Measurements from ENCODE around the gene SELENOO. TPM values are rescaled to one million over a fixed set of nuclear protein-coding genes. Genes with fewer than 3 reads are reported as not detected.

SELENOO gene
- total RNA-seq, 1 experiment from 2014 or later: 34.3 TPM

GRCh38 chr22:50178471-50178864 is 22.3 kb upstream of the SELENOO start:
- H3K4me3 ChIP-seq (ENCODE audit: low read depth in 2 of 2, low read length in 2 of 2): no peak overlapping the region
- intact Hi-C loops (cut with micrococcal nuclease; ENCODE audit: unreplicated experiment): no loop called here
- ATAC-seq (no peak), DNase-seq (ENCODE audit: low read depth, low spot score) (no peak)
- H3K4me1 ChIP-seq (ENCODE audit: control insufficient read depth, insufficient read depth, low read length): peaks cover 5% of the 10 kb centered on the region; the same call in 1 of the 2 replicates
- no peaks in the 10 kb centered on the region for H3K27me3 ChIP-seq (ENCODE audit: control insufficient read depth, insufficient read depth, low read length)
- H3K27ac ChIP-seq (ENCODE audit: low read length): no peak overlapping the region
- ChIA-PET CTCF (no interaction called here), POLR2A (no interaction called here)
- TF ChIP-seq TCF7L2 (IDR thresholded peaks at IDR 0.05; ENCODE audit: low read depth, low read length) (no peak), REST (IDR thresholded peaks at IDR 0.05; ENCODE audit: insufficient read depth in 1 of 2, low read depth in 2 of 2, low read length in 1 of 2) (no peak), POLR2AphosphoS5 (IDR thresholded peaks at IDR 0.05; ENCODE audit: low read depth, low read length) (no peak), SIN3A (IDR thresholded peaks at IDR 0.05; ENCODE audit: borderline replicate concordance, insufficient read depth, low read depth, low read length) (no peak), CTCF (IDR thresholded peaks at IDR 0.05) (no peak)
- no TSS peak for BruUV-seq (replicated peaks)
- in situ Hi-C loops (cut with HindIII; ENCODE audit: low pct_unique_long_range_greater_than_20kb, low sequenced_read_pairs): no loop called here
- no peaks in the 10 kb centered on the region for H3K9me3 ChIP-seq (ENCODE audit: control insufficient read depth, insufficient read depth, low read depth, low read length)
- no peaks in the 10 kb centered on the region for H3K36me3 ChIP-seq (ENCODE audit: control insufficient read depth, insufficient read depth, low read length)

GRCh38 chr22:50178871-50179869 is 21.6 kb upstream of the SELENOO start:
- Histone ChIP-seq H3K27ac (ENCODE audit: low read length) (no peak overlapping the region), H3K4me1 (ENCODE audit: control insufficient read depth, insufficient read depth, low read length) (peaks cover 9% of the 10 kb centered on the region; the same call in 1 of the 2 replicates), H3K4me3 (ENCODE audit: low read depth in 2 of 2, low read length in 2 of 2) (no peak overlapping the region), H3K36me3 (ENCODE audit: control insufficient read depth, insufficient read depth, low read length) (no peaks in the 10 kb centered on the region), H3K27me3 (ENCODE audit: control insufficient read depth, insufficient read depth, low read length) (no peaks in the 10 kb centered on the region), H3K9me3 (ENCODE audit: control insufficient read depth, insufficient read depth, low read depth, low read length) (no peaks in the 10 kb centered on the region)
- no TSS peak for BruUV-seq (replicated peaks)
- CTCF ChIA-PET: no interaction called here
- in situ Hi-C loops (cut with HindIII; ENCODE audit: low pct_unique_long_range_greater_than_20kb, low sequenced_read_pairs) (no loop called here), intact Hi-C loops (cut with micrococcal nuclease; ENCODE audit: unreplicated experiment) (no loop called here)
- TF ChIP-seq TCF7L2 (IDR thresholded peaks at IDR 0.05; ENCODE audit: low read depth, low read length) (no peak), REST (IDR thresholded peaks at IDR 0.05; ENCODE audit: insufficient read depth in 1 of 2, low read depth in 2 of 2, low read length in 1 of 2) (no peak), POLR2AphosphoS5 (IDR thresholded peaks at IDR 0.05; ENCODE audit: low read depth, low read length) (no peak), SIN3A (IDR thresholded peaks at IDR 0.05; ENCODE audit: borderline replicate concordance, insufficient read depth, low read depth, low read length) (no peak), CTCF (IDR thresholded peaks at IDR 0.05) (no peak)
- DNase-seq (ENCODE audit: low read depth, low spot score): no peak
- no peak for ATAC-seq
- POLR2A ChIA-PET: no interaction called here
